A549 (cell line): ENCODE results near the gene BIRC7. TPM values are rescaled to one million over a fixed set of nuclear protein-coding genes. Genes with fewer than 3 reads are reported as not detected.
A peak's percentile ranks its signal among the peaks of the same experiment; 100 is the strongest.

ENCODE experiments used
- ATAC-seq, 2 experiments: fragments of 200-7000 bp in 1 of 2; fragments of >200 bp in 1 of 2; cut with Nextera tagmentation in 1 of 2; cut with Tn5 transposase in 1 of 2; 3 replicates each; pipeline versions ENCODE4 v1.8.0 to v1.9.1; 2018 to 2020; ENCODE audit warnings: mild to moderate bottlenecking in 1 of 2, moderate library complexity in 1 of 2
- CTCF ChIA-PET: fragments of 300-600 bp; sonication (Branson Sonifier 250); formaldehyde crosslinking; extraction: SDS; loops from one replicate; lab custom pipeline; 2021; ENCODE audit warnings: antibody characterized with exemption, inconsistent platforms; lab: Yijun Ruan, JAX
- POLR2A ChIA-PET: fragments of 350-600 bp; formaldehyde crosslinking; extraction: SDS; loops from one replicate; lab custom pipeline; 2021; ENCODE audit warnings: antibody characterized with exemption, inconsistent platforms; lab: Yijun Ruan, JAX
- DNase-seq, 2 experiments: peaks; one replicate each; pipeline versions ENCODE4 v3.0.0 to v3.0.0-alpha.2; 2011 to 2016; ENCODE audit warnings: low read depth in 1 of 2, low spot score in 1 of 2
- FAIRE-seq: peaks from 2 replicates; lab custom pipeline; 2011; peaks lifted over from hg19 to GRCh38; lab: Jason Lieb, UNC
- H3K27ac ChIP-seq, 2 experiments: fragments of >200 bp; sonication (Bioruptor Twin); formaldehyde crosslinking; 3 replicates each; pipeline ENCODE4 v1.5.1; 2016 to 2017
- H3K4me1 ChIP-seq: fragments of >200 bp; sonication (Bioruptor Twin); formaldehyde crosslinking; 3 replicates; pipeline ENCODE4 v1.6.1; 2016
- H3K4me2 ChIP-seq: fragments of >200 bp; sonication (Bioruptor Twin); formaldehyde crosslinking; 3 replicates; pipeline ENCODE4 v1.6.1; 2016
- H3K4me3 ChIP-seq: fragments of >200 bp; sonication (Bioruptor Twin); formaldehyde crosslinking; 3 replicates; pipeline ENCODE4 v1.5.1; 2016
- H3K9me3 ChIP-seq: fragments of >200 bp; sonication (Bioruptor Twin); formaldehyde crosslinking; 3 replicates; pipeline ENCODE4 v1.6.1; 2016
- BHLHE40 ChIP-seq: IDR thresholded peaks from 2 replicates; pipeline ENCODE4 v1.6.1; 2012; ENCODE audit warnings: low read depth, low read length, inconsistent platforms
- CHD4 ChIP-seq: fragments of 200-600 bp; sonication (generic); IDR thresholded peaks from 2 replicates; pipeline ENCODE4 v1.6.1; 2016; ENCODE audit warnings: antibody characterized with exemption, mild to moderate bottlenecking, borderline replicate concordance
- EHF ChIP-seq: fragments of 250-450 bp; sonication (Bioruptor Pico); IDR thresholded peaks from 2 replicates; pipeline ENCODE4 v1.5.0; 2020; ENCODE audit warnings: mild to moderate bottlenecking
- EP300 ChIP-seq, 2 experiments: fragments of >200 bp; sonication (Bioruptor Twin); formaldehyde crosslinking; IDR thresholded peaks; 2 replicates in 1 of 2; 3 replicates in 1 of 2; pipeline ENCODE4 v1.6.1; 2016 to 2017
- FOXS1 ChIP-seq: fragments of 250-450 bp; sonication (Bioruptor Pico); IDR thresholded peaks from 2 replicates; pipeline ENCODE4 v1.5.0; 2020; ENCODE audit warnings: mild to moderate bottlenecking, moderate library complexity
- GATA3 ChIP-seq: IDR thresholded peaks from 2 replicates; pipeline ENCODE4 v1.6.1; 2012; ENCODE audit warnings: borderline replicate concordance
- HDAC2 ChIP-seq: fragments of 200-600 bp; sonication (generic); IDR thresholded peaks from 2 replicates; pipeline ENCODE4 v1.6.1; 2016
- HOXB5 ChIP-seq: fragments of 250-450 bp; sonication (Bioruptor Pico); IDR thresholded peaks from 2 replicates; pipeline ENCODE4 v1.5.0; 2020; ENCODE audit warnings: mild to moderate bottlenecking, moderate library complexity
- JUN ChIP-seq, 2 experiments: fragments of >200 bp; sonication (Bioruptor Twin); formaldehyde crosslinking; IDR thresholded peaks; 2 replicates in 1 of 2; 3 replicates in 1 of 2; pipeline ENCODE4 v1.6.1; 2016 to 2017
- KDM1A ChIP-seq: fragments of 200-600 bp; sonication (generic); IDR thresholded peaks from 2 replicates; pipeline ENCODE4 v1.6.1; 2016; ENCODE audit warnings: low read depth, mild to moderate bottlenecking
- MYC ChIP-seq: IDR thresholded peaks from 2 replicates; pipeline ENCODE4 v1.6.1; 2012; ENCODE audit warnings: mild to moderate bottlenecking, inconsistent platforms, low read length, improper control_type of control experiment, borderline replicate concordance
- NR3C1 ChIP-seq: fragments of >200 bp; sonication (Bioruptor Twin); formaldehyde crosslinking; IDR thresholded peaks from 3 replicates; pipeline ENCODE4 v1.6.1; 2017
- POLR2A ChIP-seq: IDR thresholded peaks from 2 replicates; pipeline ENCODE4 v1.6.1; 2012; ENCODE audit warnings: mild to moderate bottlenecking, low read length
- POLR2AphosphoS2 ChIP-seq: conservative IDR thresholded peaks from 2 replicates; pipeline ENCODE4 v1.6.1; 2012; ENCODE audit warnings: low read length, improper control_type of control experiment, inconsistent platforms
- RCOR1 ChIP-seq: fragments of 150-350 bp; IDR thresholded peaks from 2 replicates; pipeline ENCODE4 v1.6.1; 2014; ENCODE audit warnings: antibody characterized with exemption, low read length, low read depth
- SMC3 ChIP-seq: fragments of >200 bp; sonication (Bioruptor Twin); formaldehyde crosslinking; IDR thresholded peaks from 3 replicates; pipeline ENCODE4 v1.6.1; 2018; ENCODE audit warnings: inconsistent platforms
- ZC3H11A ChIP-seq: fragments of 450-650 bp; IDR thresholded peaks from 2 replicates; pipeline ENCODE4 v1.6.1; 2014; ENCODE audit warnings: antibody characterized with exemption, mild to moderate bottlenecking
- ZNF302 ChIP-seq: fragments of 250-450 bp; sonication (Bioruptor Pico); IDR thresholded peaks from 2 replicates; pipeline ENCODE4 v1.9.0; 2021; ENCODE audit warnings: inconsistent platforms, mild to moderate bottlenecking, moderate library complexity
- WGBS: methylation state at CpG from one replicate; pipeline ENCODE4 v1.1.6; 2017; ENCODE audit errors: missing lambda C conversion rate; 5-methylcytosine and 5-hydroxymethylcytosine counted together
- polyA plus RNA-seq, 4 experiments: library from polyadenylated mRNA; depleted of rRNA in 3 of 4; stranded (reverse); fragments of >200 nt; fragmentation: RNase III in 1 of 4; extraction: RNeasy Plus Mini Kit Qiagen cat#74134 plus additional on column Dnase treatment in 1 of 4; gene quantifications; 2 replicates in 3 of 4; 3 replicates in 1 of 4; pipeline ENCODE4 v1.2.3, GENCODE V29; 2011 to 2017
- TF ChIP-seq, protein P1 (sequence below): fragments of 200-600 bp; sonication (generic); IDR thresholded peaks from 2 replicates; pipeline ENCODE4 v1.6.1; 2016; ENCODE audit warnings: antibody characterized with exemption, mild to moderate bottlenecking, moderate library complexity
- TF ChIP-seq, protein P2 (sequence below): fragments of >200 bp; sonication (Bioruptor Twin); formaldehyde crosslinking; IDR thresholded peaks from 3 replicates; pipeline ENCODE4 v1.5.1; 2016
- TF ChIP-seq, protein P3 (sequence below): IDR thresholded peaks from 2 replicates; pipeline ENCODE4 v1.6.1; 2012; ENCODE audit warnings: low read depth, borderline replicate concordance

The BIRC7 gene
- polyA plus RNA-seq, 2 of the 4 experiments (the other 2 are of a cell fraction): 0.63 to 4.9 TPM

DNA sequence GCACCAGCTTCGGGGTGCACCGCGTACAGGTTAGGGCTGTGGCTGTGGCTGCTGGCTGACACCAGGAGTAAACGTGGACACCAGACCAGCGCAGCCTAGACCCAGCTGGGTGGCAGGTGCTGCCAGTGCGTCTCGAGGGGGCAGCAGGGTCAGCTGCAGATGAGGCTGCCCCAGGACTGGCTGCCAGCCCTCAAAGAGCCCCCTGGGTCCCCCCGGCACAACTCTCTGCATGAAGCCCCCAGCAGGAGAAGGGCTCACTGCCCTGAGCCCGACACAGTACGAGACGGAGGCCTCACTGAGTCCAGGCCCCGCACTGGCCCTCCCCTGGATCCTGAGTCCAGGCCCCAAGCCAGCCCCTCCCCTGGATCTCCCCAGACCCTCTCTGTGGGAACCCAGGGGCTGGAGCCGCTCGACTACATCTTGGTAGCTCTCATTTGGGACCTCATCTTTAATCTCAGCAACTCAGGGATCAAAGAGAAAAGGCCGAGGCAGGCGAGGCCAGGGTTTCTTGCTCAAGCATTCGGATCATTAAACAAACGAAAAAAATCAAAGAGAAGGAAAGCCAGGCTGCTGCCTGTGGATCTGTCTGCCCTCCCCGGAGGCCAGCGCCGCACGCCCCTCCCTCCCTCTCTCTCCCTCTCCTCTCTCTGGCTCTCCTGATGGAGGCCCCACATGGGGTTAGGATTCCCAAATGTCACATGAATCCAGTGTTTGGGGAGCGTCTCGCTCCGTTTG is 25.5 kb downstream of the BIRC7 start:
- TF ChIP-seq, protein P1, sequence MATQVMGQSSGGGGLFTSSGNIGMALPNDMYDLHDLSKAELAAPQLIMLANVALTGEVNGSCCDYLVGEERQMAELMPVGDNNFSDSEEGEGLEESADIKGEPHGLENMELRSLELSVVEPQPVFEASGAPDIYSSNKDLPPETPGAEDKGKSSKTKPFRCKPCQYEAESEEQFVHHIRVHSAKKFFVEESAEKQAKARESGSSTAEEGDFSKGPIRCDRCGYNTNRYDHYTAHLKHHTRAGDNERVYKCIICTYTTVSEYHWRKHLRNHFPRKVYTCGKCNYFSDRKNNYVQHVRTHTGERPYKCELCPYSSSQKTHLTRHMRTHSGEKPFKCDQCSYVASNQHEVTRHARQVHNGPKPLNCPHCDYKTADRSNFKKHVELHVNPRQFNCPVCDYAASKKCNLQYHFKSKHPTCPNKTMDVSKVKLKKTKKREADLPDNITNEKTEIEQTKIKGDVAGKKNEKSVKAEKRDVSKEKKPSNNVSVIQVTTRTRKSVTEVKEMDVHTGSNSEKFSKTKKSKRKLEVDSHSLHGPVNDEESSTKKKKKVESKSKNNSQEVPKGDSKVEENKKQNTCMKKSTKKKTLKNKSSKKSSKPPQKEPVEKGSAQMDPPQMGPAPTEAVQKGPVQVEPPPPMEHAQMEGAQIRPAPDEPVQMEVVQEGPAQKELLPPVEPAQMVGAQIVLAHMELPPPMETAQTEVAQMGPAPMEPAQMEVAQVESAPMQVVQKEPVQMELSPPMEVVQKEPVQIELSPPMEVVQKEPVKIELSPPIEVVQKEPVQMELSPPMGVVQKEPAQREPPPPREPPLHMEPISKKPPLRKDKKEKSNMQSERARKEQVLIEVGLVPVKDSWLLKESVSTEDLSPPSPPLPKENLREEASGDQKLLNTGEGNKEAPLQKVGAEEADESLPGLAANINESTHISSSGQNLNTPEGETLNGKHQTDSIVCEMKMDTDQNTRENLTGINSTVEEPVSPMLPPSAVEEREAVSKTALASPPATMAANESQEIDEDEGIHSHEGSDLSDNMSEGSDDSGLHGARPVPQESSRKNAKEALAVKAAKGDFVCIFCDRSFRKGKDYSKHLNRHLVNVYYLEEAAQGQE: no peak
- TF ChIP-seq, protein P2, sequence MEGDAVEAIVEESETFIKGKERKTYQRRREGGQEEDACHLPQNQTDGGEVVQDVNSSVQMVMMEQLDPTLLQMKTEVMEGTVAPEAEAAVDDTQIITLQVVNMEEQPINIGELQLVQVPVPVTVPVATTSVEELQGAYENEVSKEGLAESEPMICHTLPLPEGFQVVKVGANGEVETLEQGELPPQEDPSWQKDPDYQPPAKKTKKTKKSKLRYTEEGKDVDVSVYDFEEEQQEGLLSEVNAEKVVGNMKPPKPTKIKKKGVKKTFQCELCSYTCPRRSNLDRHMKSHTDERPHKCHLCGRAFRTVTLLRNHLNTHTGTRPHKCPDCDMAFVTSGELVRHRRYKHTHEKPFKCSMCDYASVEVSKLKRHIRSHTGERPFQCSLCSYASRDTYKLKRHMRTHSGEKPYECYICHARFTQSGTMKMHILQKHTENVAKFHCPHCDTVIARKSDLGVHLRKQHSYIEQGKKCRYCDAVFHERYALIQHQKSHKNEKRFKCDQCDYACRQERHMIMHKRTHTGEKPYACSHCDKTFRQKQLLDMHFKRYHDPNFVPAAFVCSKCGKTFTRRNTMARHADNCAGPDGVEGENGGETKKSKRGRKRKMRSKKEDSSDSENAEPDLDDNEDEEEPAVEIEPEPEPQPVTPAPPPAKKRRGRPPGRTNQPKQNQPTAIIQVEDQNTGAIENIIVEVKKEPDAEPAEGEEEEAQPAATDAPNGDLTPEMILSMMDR: no peak
- TF ChIP-seq RCOR1 (no peak), EP300 (IDR thresholded peaks at IDR 0.05) (no peak), BHLHE40 (no peak), POLR2AphosphoS2 (no peak), ZNF302 (no peak), EHF (CRISPR knock-in tag) (no peak), MYC (no peak)
- TF ChIP-seq, protein P3, sequence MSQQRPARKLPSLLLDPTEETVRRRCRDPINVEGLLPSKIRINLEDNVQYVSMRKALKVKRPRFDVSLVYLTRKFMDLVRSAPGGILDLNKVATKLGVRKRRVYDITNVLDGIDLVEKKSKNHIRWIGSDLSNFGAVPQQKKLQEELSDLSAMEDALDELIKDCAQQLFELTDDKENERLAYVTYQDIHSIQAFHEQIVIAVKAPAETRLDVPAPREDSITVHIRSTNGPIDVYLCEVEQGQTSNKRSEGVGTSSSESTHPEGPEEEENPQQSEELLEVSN: no peak
- no peak overlapping the region for H3K4me2 ChIP-seq
- POLR2A ChIA-PET: no interaction called here
- CTCF ChIA-PET: interaction anchor here (1.1 to 4.4 kb wide), 4 partner anchors 9 to 38 kb away, joined by 3 to 48 read pairs (median 4); no protein-coding TSS in a partner anchor
- H3K4me3 ChIP-seq: no peak overlapping the region
- H3K9me3 ChIP-seq: no peaks in the 10 kb centered on the region
- peak overlapping the region in 1 of 2 experiments; percentile 53; a peak in 3 of 6 replicates for H3K27ac ChIP-seq
- FAIRE-seq (no peak), ATAC-seq (peak in 1 of 2 experiments; percentile 33; a peak in 3 of 6 replicates), DNase-seq (no peak)
- WGBS: 72% methylated on average over 23 of the region's 25 CpGs
- H3K4me1 ChIP-seq: peaks cover 12% of the 10 kb centered on the region; the same call in 1 of the 3 replicates

DNA sequence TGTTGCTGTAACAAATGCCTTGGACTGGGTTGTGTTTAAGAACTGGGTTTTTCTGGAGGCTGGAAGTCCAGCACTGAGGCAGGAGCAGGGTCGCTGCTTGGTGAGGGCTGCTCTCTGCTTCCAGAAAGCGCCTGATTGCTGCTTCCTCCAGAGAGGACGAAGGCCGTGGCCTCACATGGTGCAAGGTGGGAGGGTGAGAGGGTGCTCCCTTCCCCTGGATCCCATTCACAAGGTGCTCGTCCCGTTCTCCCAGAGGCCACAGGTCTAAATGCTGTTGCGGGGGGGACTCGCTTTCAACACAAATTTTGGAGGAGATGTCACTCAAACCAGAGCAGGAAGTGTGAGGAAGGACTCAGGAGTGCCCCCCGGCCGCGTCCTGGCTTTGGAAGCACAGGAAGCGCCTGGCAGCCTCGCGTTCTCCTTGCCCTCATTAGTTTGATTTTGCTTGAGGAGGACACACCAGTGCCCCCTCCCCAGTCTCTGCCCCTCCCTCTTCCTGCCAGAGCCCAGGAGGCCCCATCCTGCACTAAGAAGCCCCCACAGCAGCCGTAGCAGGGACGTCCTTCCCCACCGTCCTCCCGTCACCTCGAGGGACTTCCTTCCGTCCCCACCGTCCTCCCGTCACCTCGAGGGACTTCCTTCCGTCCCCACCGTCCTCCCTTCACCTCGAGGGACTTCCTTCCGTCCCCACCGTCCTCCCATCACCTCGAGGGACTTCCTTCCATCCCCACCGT is 26.3 kb downstream of the BIRC7 start:
- Histone ChIP-seq H3K27ac (peak overlapping the region in 1 of 2 experiments; percentile 53; a peak in 2 of 6 replicates), H3K4me3 (no peak overlapping the region), H3K4me2 (no peak overlapping the region), H3K4me1 (peaks cover 12% of the 10 kb centered on the region; the same call in 1 of the 3 replicates), H3K9me3 (no peaks in the 10 kb centered on the region)
- 76% methylated on average over 30 of the region's 30 CpGs for WGBS
- ATAC-seq (no peak), FAIRE-seq (no peak), DNase-seq (no peak)
- CTCF ChIA-PET: interaction anchor here (4.4 kb wide), 1 partner anchor 38 kb away, joined by 48 read pairs; no protein-coding TSS in a partner anchor
- POLR2A ChIA-PET: no interaction called here
- TF ChIP-seq JUN (IDR thresholded peaks at IDR 0.05): no peak
- no peak for TF ChIP-seq FOXS1 (CRISPR knock-in tag)
- no peak for TF ChIP-seq MYC
- no peak for TF ChIP-seq POLR2A
- TF ChIP-seq KDM1A: no peak
- no peak for TF ChIP-seq ZC3H11A
- TF ChIP-seq ZNF302: no peak
- TF ChIP-seq GATA3: no peak
- no peak for TF ChIP-seq NR3C1
- no peak for TF ChIP-seq HOXB5 (CRISPR knock-in tag)
- no peak for TF ChIP-seq HDAC2
- TF ChIP-seq SMC3: no peak
- no peak for TF ChIP-seq CHD4
